Mesothelial cell of epicardium (in vitro differentiated cells): ENCODE measurements around the gene CDH24. TPM values are rescaled to one million over a fixed set of nuclear protein-coding genes. Genes with fewer than 3 reads are reported as not detected.
A peak's percentile ranks its signal among the peaks of the same experiment; 100 is the strongest.

Source experiments
- DNase-seq, 2 experiments: peaks; one replicate each; pipeline ENCODE4 v3.0.0; 2021; ENCODE audit warnings: low spot score in 2 of 2; ENCODE audit not compliant: unreplicated experiment in 2 of 2
- H3K27ac Mint-ChIP-seq: 2 replicates; pipeline ENCODE4 v1.8.0; 2021; ENCODE audit warnings: mixed read lengths
- H3K27me3 Mint-ChIP-seq: 2 replicates; pipeline ENCODE4 v1.8.0; 2021; ENCODE audit warnings: low read depth, mixed read lengths
- H3K36me3 Mint-ChIP-seq: 2 replicates; pipeline ENCODE4 v1.8.0; 2021; ENCODE audit warnings: mixed read lengths
- H3K4me1 Mint-ChIP-seq: 2 replicates; pipeline ENCODE4 v1.8.0; 2021; ENCODE audit warnings: mixed read lengths
- H3K4me3 Mint-ChIP-seq: 2 replicates; pipeline ENCODE4 v1.8.0; 2021; ENCODE audit warnings: mild to moderate bottlenecking, moderate library complexity, mixed read lengths
- H3K9me3 Mint-ChIP-seq: 2 replicates; pipeline ENCODE4 v1.8.0; 2021; ENCODE audit warnings: mixed read lengths
- CTCF ChIP-seq: fragments of 200-600 bp; sonication (generic); IDR thresholded peaks from one replicate; pipeline ENCODE4 v1.5.0; 2021; ENCODE audit warnings: antibody characterized with exemption; ENCODE audit not compliant: unreplicated experiment
- total RNA-seq: library from RNA; stranded (reverse); gene quantifications from 3 replicates; pipeline ENCODE4 v1.2.1, GENCODE V29; 2021

CDH24 gene
- total RNA-seq, 1 donor from 2014 or later, result 30.4 TPM

- no peak overlapping the region for H3K27ac Mint-ChIP-seq
- no peak overlapping the region for H3K4me3 Mint-ChIP-seq
These were observed 42.0 kb upstream of the CDH24 start for GRCh38 chr14:23099212-23099861.

GRCh38 chr14:23097786-23098185 is 40.5 kb upstream of the CDH24 start:
- no peaks in the 10 kb centered on the region for H3K9me3 Mint-ChIP-seq
- DNase-seq, result no peak
- H3K4me3 Mint-ChIP-seq, result peak overlapping the region; percentile 33
- peaks cover 20% of the 10 kb centered on the region for H3K4me1 Mint-ChIP-seq
- H3K36me3 Mint-ChIP-seq, result peaks cover 13% of the 10 kb centered on the region
- no peak for TF ChIP-seq CTCF
- H3K27ac Mint-ChIP-seq, result no peak overlapping the region
- H3K27me3 Mint-ChIP-seq, result no peaks in the 10 kb centered on the region

More at GRCh38 chr14:23099212-23099861, 42.0 kb upstream of the CDH24 start:
- Mint-ChIP-seq H3K36me3 (peaks cover 13% of the 10 kb centered on the region), H3K4me1 (peaks cover 11% of the 10 kb centered on the region), H3K27me3 (peaks cover 6% of the 10 kb centered on the region), H3K9me3 (no peaks in the 10 kb centered on the region)
- no peak for TF ChIP-seq CTCF
- no peak for DNase-seq

GRCh38 chr14:23095196-23096108 is 38.1 kb upstream of the CDH24 start, which contains the start of gene C14orf119:
TSS of gene C14orf119 (plus strand) at chr14:23095505. CDS start at chr14:23097659, 2,154 bp downstream.
- TF ChIP-seq CTCF, result no peak

GRCh38 chr14:23094666-23095195 is 37.4 kb upstream of the CDH24 start, which contains the start of gene ACIN1:
TSS of gene ACIN1 (minus strand) at chr14:23095136. CDS start at chr14:23095112, 24 bp downstream.
- Mint-ChIP-seq H3K4me1 (peaks cover 20% of the 10 kb centered on the region), H3K9me3 (no peaks in the 10 kb centered on the region), H3K27me3 (no peaks in the 10 kb centered on the region), H3K27ac (no peak within 1 kb of the TSS), H3K4me3 (no peak within 1 kb of the TSS), H3K36me3 (peaks cover 25% of the 10 kb centered on the region)
- no peak for TF ChIP-seq CTCF
- DNase-seq, result peak; percentile 62 to 100

More at GRCh38 chr14:23095196-23096108, 38.1 kb upstream of the CDH24 start, which contains the start of gene C14orf119:
- Mint-ChIP-seq H3K27me3 (no peaks in the 10 kb centered on the region), H3K9me3 (no peaks in the 10 kb centered on the region), H3K4me1 (peaks cover 20% of the 10 kb centered on the region), H3K36me3 (peaks cover 18% of the 10 kb centered on the region), H3K27ac (no peak within 1 kb of the TSS), H3K4me3 (no peak within 1 kb of the TSS)
- DNase-seq, result peak in 1 of 2 experiments; percentile 99

GRCh38 chr14:23093991-23094665 is 36.8 kb upstream of the CDH24 start:
- no peak for TF ChIP-seq CTCF
- H3K36me3 Mint-ChIP-seq, result peaks cover 28% of the 10 kb centered on the region
- peaks cover 20% of the 10 kb centered on the region for H3K4me1 Mint-ChIP-seq
- DNase-seq, result no peak
- H3K27me3 Mint-ChIP-seq, result no peaks in the 10 kb centered on the region
- H3K9me3 Mint-ChIP-seq, result no peaks in the 10 kb centered on the region
- H3K27ac Mint-ChIP-seq, result no peak overlapping the region
- no peak overlapping the region for H3K4me3 Mint-ChIP-seq
